ENCODE measurements around the gene HES2.

The HES2 gene

DNA sequence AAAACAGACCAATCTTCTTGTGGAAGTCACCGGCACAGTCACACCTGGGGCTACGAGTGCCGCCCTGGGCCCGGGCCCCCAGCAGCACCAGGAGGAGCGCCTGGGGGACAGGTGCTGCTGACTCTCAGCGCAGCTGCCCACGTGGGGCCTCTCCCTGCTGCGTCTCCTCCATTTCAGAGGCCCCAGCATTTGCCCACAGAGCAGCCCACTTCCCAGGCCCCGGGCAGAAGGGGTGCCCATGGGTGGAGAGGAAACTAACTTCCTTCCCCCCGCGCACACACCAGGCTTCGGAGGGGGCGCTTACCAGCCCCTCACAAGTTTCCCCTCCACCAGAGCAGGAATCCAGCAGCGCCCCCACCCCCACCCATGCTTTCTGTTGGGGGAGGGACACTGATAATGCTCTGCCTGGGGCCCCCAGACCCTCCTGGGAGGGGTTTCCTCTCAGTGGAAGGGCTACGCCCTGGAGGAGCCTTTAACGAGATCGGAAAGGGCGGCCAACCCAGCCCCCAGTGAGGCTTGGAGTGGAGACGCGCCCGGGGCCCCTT is 45.8 kb upstream of the HES2 start:
- DNase-seq (ENCODE audit: low read depth) = no peak
- TF ChIP-seq, protein P1, sequence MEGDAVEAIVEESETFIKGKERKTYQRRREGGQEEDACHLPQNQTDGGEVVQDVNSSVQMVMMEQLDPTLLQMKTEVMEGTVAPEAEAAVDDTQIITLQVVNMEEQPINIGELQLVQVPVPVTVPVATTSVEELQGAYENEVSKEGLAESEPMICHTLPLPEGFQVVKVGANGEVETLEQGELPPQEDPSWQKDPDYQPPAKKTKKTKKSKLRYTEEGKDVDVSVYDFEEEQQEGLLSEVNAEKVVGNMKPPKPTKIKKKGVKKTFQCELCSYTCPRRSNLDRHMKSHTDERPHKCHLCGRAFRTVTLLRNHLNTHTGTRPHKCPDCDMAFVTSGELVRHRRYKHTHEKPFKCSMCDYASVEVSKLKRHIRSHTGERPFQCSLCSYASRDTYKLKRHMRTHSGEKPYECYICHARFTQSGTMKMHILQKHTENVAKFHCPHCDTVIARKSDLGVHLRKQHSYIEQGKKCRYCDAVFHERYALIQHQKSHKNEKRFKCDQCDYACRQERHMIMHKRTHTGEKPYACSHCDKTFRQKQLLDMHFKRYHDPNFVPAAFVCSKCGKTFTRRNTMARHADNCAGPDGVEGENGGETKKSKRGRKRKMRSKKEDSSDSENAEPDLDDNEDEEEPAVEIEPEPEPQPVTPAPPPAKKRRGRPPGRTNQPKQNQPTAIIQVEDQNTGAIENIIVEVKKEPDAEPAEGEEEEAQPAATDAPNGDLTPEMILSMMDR (conservative IDR thresholded peaks at IDR 0.05; ENCODE audit: low read depth, low read length) = no peak
- H3K4me3 ChIP-seq (ENCODE audit: low read depth, low read length) = no peak overlapping the region

DNA sequence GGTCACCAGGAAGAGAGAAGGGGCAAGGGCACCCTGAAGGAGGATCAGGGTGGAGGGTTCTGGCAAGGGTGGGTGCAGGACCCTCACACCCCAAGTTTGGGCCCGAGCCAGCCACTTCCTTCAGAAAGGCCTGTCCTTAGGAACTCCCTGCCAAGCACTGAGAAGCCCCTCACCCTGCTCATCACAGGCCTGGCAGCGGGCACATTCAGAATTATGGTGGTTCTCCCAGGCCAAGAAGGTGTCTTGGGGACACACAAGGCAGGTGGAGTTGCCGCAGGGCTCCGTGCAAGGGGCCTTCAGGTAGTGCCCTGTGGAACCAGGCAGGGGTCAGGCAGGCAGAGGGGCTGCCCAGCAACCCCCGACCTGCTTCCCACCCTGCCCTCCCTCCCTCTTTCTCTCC is 45.2 kb upstream of the HES2 start:
- H3K4me3 ChIP-seq (ENCODE audit: low read depth, low read length) = no peak overlapping the region
- TF ChIP-seq, protein P1 (conservative IDR thresholded peaks at IDR 0.05; ENCODE audit: low read depth, low read length) = no peak
- DNase-seq (ENCODE audit: low read depth) = no peak

DNA sequence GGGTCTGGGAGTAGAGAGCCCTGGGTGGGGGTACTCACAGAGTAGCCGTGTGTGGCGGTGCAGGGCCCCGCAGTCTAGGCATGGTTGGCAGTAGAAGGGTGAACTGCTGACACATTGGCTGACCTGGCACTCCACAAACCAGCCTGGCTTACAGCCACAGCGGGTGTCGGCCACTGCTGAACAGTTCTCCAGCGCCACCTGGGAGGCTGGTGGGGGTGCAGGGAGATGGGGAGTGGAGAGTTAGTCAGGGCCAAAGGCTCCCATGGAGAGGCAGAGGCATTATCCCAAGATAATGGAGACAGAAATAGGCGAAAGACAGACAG is 44.8 kb upstream of the HES2 start:
- TF ChIP-seq, protein P1 (conservative IDR thresholded peaks at IDR 0.05; ENCODE audit: low read depth, low read length) = no peak
- no peak for DNase-seq (ENCODE audit: low read depth)
- H3K4me3 ChIP-seq (ENCODE audit: low read depth, low read length) = no peak overlapping the region

DNA sequence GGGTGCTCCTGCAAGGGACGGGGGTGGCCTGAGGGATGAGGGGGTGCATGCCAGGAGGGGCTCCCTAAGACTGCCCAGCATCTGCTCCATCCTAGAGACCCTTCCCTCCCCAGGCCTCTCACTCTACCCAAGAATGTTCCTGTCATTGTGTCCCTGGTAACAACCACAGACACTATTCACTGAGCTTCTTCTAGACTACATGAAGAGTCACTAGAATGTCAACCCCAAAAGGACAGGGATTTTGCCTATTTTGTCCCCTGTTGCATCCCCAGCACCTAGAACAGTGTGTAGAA is 43.3 kb upstream of the HES2 start:
- TF ChIP-seq, protein P1 (conservative IDR thresholded peaks at IDR 0.05; ENCODE audit: low read depth, low read length) = no peak
- H3K4me3 ChIP-seq (ENCODE audit: low read depth, low read length) = no peak overlapping the region
- no peak for DNase-seq (ENCODE audit: low read depth)

DNA sequence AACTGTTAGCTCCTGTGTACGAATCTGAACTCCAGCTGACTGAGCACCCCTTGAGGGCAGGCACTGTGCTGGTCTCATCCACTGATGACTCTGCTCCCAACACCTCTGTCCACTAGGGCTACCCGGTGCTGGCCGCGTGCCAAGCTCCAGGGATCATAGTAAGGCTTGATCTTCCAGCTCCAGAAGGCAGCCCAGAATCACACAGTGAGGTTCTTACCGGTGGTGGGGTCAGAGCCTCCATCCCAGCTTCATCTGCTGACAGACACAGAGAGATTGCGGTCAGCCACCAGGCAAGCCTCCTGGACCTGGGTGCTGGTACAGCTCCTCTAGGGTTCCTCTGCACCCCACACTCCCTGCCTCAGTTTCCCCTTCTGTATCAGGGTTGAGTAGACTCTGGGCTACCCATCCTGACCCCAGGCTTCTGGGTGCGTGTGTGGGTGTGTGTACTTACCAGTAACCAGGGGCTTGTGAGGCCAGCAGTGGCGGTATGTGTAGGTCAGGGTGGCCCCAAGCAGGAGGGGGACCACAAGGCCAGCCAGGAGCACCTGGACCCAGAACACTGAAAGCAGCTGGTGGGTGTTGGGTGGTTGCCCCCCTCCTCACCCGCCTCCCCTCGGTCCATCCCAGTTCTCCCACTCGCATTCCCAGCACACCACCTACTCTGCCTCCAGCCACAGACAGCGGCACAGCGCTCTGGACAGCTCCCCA is 42.8 kb upstream of the HES2 start:
- TF ChIP-seq, protein P1 (conservative IDR thresholded peaks at IDR 0.05; ENCODE audit: low read depth, low read length) = no peak
- DNase-seq (ENCODE audit: low read depth) = no peak
- H3K4me3 ChIP-seq (ENCODE audit: low read depth, low read length) = no peak overlapping the region

DNA sequence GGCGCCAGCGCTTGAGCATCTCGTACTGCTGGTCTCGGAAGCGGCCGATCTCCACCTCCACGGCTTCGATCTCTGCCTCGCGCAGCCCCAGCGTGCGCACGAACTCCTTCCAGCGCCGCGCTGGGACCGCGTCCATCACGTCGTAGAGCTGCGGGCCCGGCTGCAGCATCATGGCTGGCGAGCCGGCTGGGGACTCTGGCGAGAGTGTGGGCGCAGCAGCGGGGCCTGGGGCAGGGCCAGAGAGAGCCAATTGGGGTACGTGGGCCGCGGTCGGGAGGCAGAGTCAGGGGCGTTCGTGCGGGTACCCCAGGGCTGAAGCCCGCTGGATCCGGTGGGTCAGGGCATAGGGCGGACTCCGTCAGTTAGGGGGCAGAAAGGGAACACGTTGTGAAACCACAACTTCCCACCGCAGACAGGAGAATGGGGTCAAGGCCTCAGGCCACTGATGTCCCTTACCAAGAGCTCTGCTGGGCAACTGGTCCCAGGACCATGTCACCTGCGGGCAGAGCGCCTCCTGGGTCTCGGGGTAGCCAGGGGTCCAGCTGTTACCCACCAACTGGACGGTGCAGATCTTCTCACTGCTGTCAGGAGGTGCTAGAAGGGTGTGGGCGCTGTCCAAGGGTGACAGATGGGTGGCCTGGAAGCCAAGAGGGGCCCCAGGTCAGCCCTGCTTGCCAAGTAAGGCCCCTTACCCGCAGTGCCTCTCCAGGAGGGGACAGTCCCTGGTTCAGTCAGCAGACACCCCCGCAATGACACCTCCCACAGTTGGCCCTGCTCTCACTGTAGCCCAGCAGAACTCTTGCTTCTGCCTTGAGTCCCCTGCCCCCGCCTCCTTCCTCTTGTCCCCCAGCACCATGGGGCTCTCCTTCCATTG is 42.1 kb upstream of the HES2 start:
- DNase-seq (ENCODE audit: low read depth) = no peak
- TF ChIP-seq, protein P1 (conservative IDR thresholded peaks at IDR 0.05; ENCODE audit: low read depth, low read length) = no peak
- H3K4me3 ChIP-seq (ENCODE audit: low read depth, low read length) = no peak overlapping the region

All from choroid plexus epithelial cell (primary cell).